Liver (tissue), 9 donors: ENCODE data around the gene CACNA1F. TPM values are rescaled to one million over a fixed set of nuclear protein-coding genes. Genes with fewer than 3 reads are reported as not detected.

Source experiments
- DNase-seq: peaks from one replicate; pipeline ENCODE4 v3.0.0-alpha.2; 2017; ENCODE audit warnings: low spot score
- H3K27ac ChIP-seq, 2 donors: one replicate each; pipeline ENCODE4 v1.7.0; 2013; ENCODE audit warnings: inconsistent platforms in 2 of 2, low read length in 2 of 2, control low read depth in 1 of 2, low read depth in 1 of 2, mild to moderate bottlenecking in 1 of 2
- H3K27me3 ChIP-seq, 4 donors: one replicate each; pipeline versions ENCODE4 v1.6.1 to v1.7.0; 2013; ENCODE audit warnings: low read length in 3 of 4, inconsistent platforms in 1 of 4, mild to moderate bottlenecking in 1 of 4, moderate library complexity in 1 of 4; ENCODE audit not compliant: control insufficient read depth in 4 of 4, insufficient read depth in 4 of 4
- H3K36me3 ChIP-seq, 4 donors: one replicate each; pipeline versions ENCODE4 v1.6.1 to v1.7.0; 2013; ENCODE audit warnings: low read length in 3 of 4, mild to moderate bottlenecking in 3 of 4, low read depth in 1 of 4, moderate library complexity in 1 of 4; ENCODE audit not compliant: control insufficient read depth in 4 of 4, insufficient read depth in 3 of 4
- H3K4me1 ChIP-seq, 4 donors: one replicate each; pipeline versions ENCODE4 v1.6.1 to v1.7.0; 2013; ENCODE audit warnings: low read length in 3 of 4, mild to moderate bottlenecking in 3 of 4, moderate library complexity in 1 of 4; ENCODE audit not compliant: control insufficient read depth in 4 of 4, insufficient read depth in 4 of 4
- H3K4me3 ChIP-seq, 3 donors: one replicate each; pipeline versions ENCODE4 v1.6.1 to v1.7.0; 2013; ENCODE audit warnings: low read length in 3 of 3, control low read depth in 1 of 3, low read depth in 1 of 3, mild to moderate bottlenecking in 1 of 3
- H3K9ac ChIP-seq, 2 donors: one replicate each; pipeline ENCODE4 v1.7.0; 2013; ENCODE audit warnings: low read length in 2 of 2, mild to moderate bottlenecking in 2 of 2, moderate library complexity in 2 of 2, control low read depth in 1 of 2, low read depth in 1 of 2
- H3K9me3 ChIP-seq, 4 donors: one replicate each; pipeline versions ENCODE4 v1.6.1 to v1.7.0; 2013; ENCODE audit warnings: low read length in 3 of 4; ENCODE audit not compliant: control insufficient read depth in 4 of 4
- EGR1 ChIP-seq, 2 donors: IDR thresholded peaks; 2 replicates each; pipeline ENCODE4 v1.6.1; 2016 to 2018; ENCODE audit warnings: antibody characterized with exemption in 2 of 2, low read depth in 2 of 2
- FOXA1 ChIP-seq: IDR thresholded peaks from 2 replicates; pipeline ENCODE4 v1.6.1; 2016; ENCODE audit warnings: antibody characterized with exemption
- GABPA ChIP-seq, 2 donors: IDR thresholded peaks in 1 of 2; conservative IDR thresholded peaks in 1 of 2; 2 replicates each; pipeline ENCODE4 v1.6.1; 2016; ENCODE audit warnings: antibody characterized with exemption in 2 of 2, mild to moderate bottlenecking in 1 of 2, moderate library complexity in 1 of 2
- HNF4A ChIP-seq, 2 donors: conservative IDR thresholded peaks; 2 replicates each; pipeline ENCODE4 v1.6.1; 2016; ENCODE audit warnings: antibody characterized with exemption in 2 of 2, mild to moderate bottlenecking in 2 of 2
- HNF4G ChIP-seq: IDR thresholded peaks from 2 replicates; pipeline ENCODE4 v1.6.1; 2016; ENCODE audit warnings: antibody characterized with exemption
- JUND ChIP-seq, 2 donors: IDR thresholded peaks; 2 replicates each; pipeline ENCODE4 v1.6.1; 2016; ENCODE audit warnings: antibody characterized with exemption in 2 of 2
- NR2F2 ChIP-seq: IDR thresholded peaks from 2 replicates; pipeline ENCODE4 v1.6.1; 2016; ENCODE audit warnings: antibody characterized with exemption
- REST ChIP-seq: IDR thresholded peaks from 2 replicates; pipeline ENCODE4 v1.6.1; 2016; ENCODE audit warnings: antibody characterized with exemption, mild to moderate bottlenecking
- RXRA ChIP-seq, 2 donors: IDR thresholded peaks; 2 replicates each; pipeline ENCODE4 v1.6.1; 2017 to 2018; ENCODE audit warnings: antibody characterized with exemption in 2 of 2, mild to moderate bottlenecking in 1 of 2
- TAF1 ChIP-seq: conservative IDR thresholded peaks from 2 replicates; pipeline ENCODE4 v1.6.1; 2016; ENCODE audit warnings: antibody characterized with exemption, mild to moderate bottlenecking
- YY1 ChIP-seq: IDR thresholded peaks from 2 replicates; pipeline ENCODE4 v1.6.1; 2016; ENCODE audit warnings: antibody characterized with exemption, mild to moderate bottlenecking
- ZBTB33 ChIP-seq: IDR thresholded peaks from 2 replicates; pipeline ENCODE4 v1.6.1; 2016; ENCODE audit warnings: antibody characterized with exemption
- WGBS: extraction: QIAGEN DNeasy Blood & Tissue Kit; methylation state at CpG from one replicate; pipeline ENCODE4 v1.1.7; 2013; 5-methylcytosine and 5-hydroxymethylcytosine counted together
- polyA plus RNA-seq, 2 donors: library from polyadenylated mRNA; stranded (reverse) in 1 of 2; unstranded in 1 of 2; fragments of 200-250 nt in 1 of 2; fragments of >200 nt in 1 of 2; fragmentation: Nextera tagmentation in 1 of 2; extraction: Ambion mirVana in 1 of 2; gene quantifications; one replicate each; pipeline versions ENCODE4 v1.2.1 to v1.2.3, GENCODE V29; 2013 to 2015
- total RNA-seq, 2 donors: library from RNA; depleted of rRNA; stranded (reverse); fragments of >200 nt; gene quantifications; one replicate each; pipeline ENCODE4 v1.2.3, GENCODE V29; 2014
- donor health status: healthy.
- donor health status: healthy.
- donor health status: healthy.
- donor health status: healthy.
- donor health status: healthy.

CACNA1F gene
- total and polyA plus RNA-seq, 4 donors: 0.03 TPM; not detected in 3

- Histone ChIP-seq H3K27me3 (no peaks in the 10 kb centered on the region), H3K9me3 (no peaks in the 10 kb centered on the region), H3K36me3 (no peaks in the 10 kb centered on the region), H3K4me1 (peaks cover 2 to 10% (median 6%) of the 10 kb centered on the region in 4 donors), H3K9ac (no peak overlapping the region), H3K4me3 (no peak overlapping the region), H3K27ac (no peak overlapping the region)
- TF ChIP-seq HNF4G: no peak
- TF ChIP-seq GABPA (IDR thresholded peaks at IDR 0.05 in 1 of 2, conservative IDR thresholded peaks at IDR 0.05 in 1 of 2): no peak
- TF ChIP-seq NR2F2: no peak
- no peak for TF ChIP-seq EGR1 (IDR thresholded peaks at IDR 0.05; ENCODE audit: low read depth in 2 of 2)
- TF ChIP-seq RXRA (IDR thresholded peaks at IDR 0.05): no peak
- TF ChIP-seq HNF4A (conservative IDR thresholded peaks at IDR 0.05): no peak
- TF ChIP-seq JUND (IDR thresholded peaks at IDR 0.05): no peak
- TF ChIP-seq FOXA1: no peak
- DNase-seq: no peak
- WGBS: 79% methylated on average over 6 of the region's 6 CpGs
Observed at GRCh38 chrX:49189606-49190005, 43.5 kb downstream of the CACNA1F start.

- Histone ChIP-seq H3K4me1 (peaks cover 2 to 10% (median 6%) of the 10 kb centered on the region in 4 donors), H3K9ac (no peak overlapping the region), H3K27me3 (no peaks in the 10 kb centered on the region), H3K4me3 (no peak overlapping the region), H3K27ac (no peak overlapping the region), H3K9me3 (no peaks in the 10 kb centered on the region), H3K36me3 (no peaks in the 10 kb centered on the region)
- TF ChIP-seq ZBTB33 (no peak), NR2F2 (no peak), REST (no peak), HNF4G (no peak)
- WGBS: 78% methylated on average over 8 of the region's 8 CpGs
- DNase-seq: no peak
Observed at GRCh38 chrX:49188468-49189076, 44.6 kb downstream of the CACNA1F start.

- WGBS: 77% methylated on average over 10 of the region's 10 CpGs
- Histone ChIP-seq H3K36me3 (no peaks in the 10 kb centered on the region), H3K9me3 (no peaks in the 10 kb centered on the region), H3K4me1 (peaks cover 2 to 10% (median 6%) of the 10 kb centered on the region in 4 donors), H3K27ac (no peak overlapping the region), H3K4me3 (no peak overlapping the region), H3K9ac (no peak overlapping the region), H3K27me3 (no peaks in the 10 kb centered on the region)
- no peak for DNase-seq
- TF ChIP-seq REST (no peak), FOXA1 (no peak), YY1 (no peak), EGR1 (IDR thresholded peaks at IDR 0.05; ENCODE audit: low read depth in 2 of 2) (no peak), NR2F2 (no peak), GABPA (IDR thresholded peaks at IDR 0.05 in 1 of 2, conservative IDR thresholded peaks at IDR 0.05 in 1 of 2) (no peak), TAF1 (no peak)
Observed at GRCh38 chrX:49187526-49187925, 45.6 kb downstream of the CACNA1F start.
